HG02938 (cell line): Measurements from ENCODE around the gene PCBP4.

Experiments used
- ATAC-seq: cut with Tn5 transposase; IDR thresholded peaks from one replicate; pipeline ENCODE4 v1.9.1; 2021; ENCODE audit warnings: mild to moderate bottlenecking, moderate library complexity; ENCODE audit not compliant: unreplicated experiment

The PCBP4 gene

GRCh38 chr3:51958603-51959521 lies 8.4 kb downstream of the PCBP4 start:
- no peak for ATAC-seq

GRCh38 chr3:51957520-51958205 lies 9.6 kb downstream of the PCBP4 start:
- no peak for ATAC-seq

- ATAC-seq: no peak
Observed at GRCh38 chr3:51955893-51956770, 11.1 kb downstream of the PCBP4 start.

GRCh38 chr3:51955175-51955892 lies 11.9 kb downstream of the PCBP4 start, which contains the start of gene GPR62:
TSS of gene GPR62 (plus strand) at chr3:51955381. CDS start at chr3:51955653, 272 bp downstream.
- no peak for ATAC-seq

GRCh38 chr3:51954713-51955112 lies 12.5 kb downstream of the PCBP4 start:
- ATAC-seq: no peak

GRCh38 chr3:51954105-51954504 lies 13.1 kb downstream of the PCBP4 start:
- no peak for ATAC-seq

DNA sequence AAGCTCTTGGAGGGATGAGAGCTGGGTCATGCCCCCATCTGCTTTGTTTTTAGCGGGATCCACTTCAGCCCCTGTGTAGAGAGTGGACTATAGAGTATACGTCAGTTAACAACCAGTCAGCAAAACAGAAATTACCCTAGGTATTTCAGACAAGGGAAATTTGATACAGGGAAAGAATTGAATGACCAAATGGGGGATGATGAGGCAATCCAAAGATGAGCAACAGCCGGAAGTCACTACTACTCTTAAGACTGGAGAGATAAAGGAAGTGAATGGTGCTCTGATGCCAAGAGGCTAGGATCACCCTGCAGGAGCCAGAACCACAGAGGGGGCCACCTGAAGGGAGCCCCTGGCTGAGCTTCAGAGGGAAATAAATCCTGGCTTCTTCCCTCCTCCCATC lies 13.8 kb downstream of the PCBP4 start:
- no peak for ATAC-seq

- ATAC-seq: no peak
Observed at GRCh38 chr3:51950899-51951298, 16.4 kb downstream of the PCBP4 start.

DNA sequence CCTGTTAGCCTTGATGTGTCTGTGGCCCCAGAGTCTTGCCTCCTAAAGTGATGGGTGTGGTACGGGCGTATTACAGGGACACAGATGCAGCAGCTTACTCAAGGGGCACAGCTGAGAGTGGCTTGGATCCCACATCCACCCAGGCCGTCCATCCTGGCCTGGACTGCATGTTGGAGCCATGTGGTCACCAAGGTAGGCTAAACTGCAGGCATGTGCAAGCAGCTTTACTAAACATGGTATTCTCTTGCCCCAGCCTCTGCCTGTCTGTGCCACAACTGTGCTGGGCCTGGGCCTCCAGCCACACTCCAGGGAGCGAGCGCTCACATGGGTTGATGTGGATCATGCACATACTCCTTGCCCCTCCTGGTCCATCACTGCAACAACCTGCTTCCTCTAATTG lies 18.1 kb downstream of the PCBP4 start:
- ATAC-seq: no peak

GRCh38 chr3:51948016-51948580 lies 19.2 kb downstream of the PCBP4 start:
- ATAC-seq: no peak

DNA sequence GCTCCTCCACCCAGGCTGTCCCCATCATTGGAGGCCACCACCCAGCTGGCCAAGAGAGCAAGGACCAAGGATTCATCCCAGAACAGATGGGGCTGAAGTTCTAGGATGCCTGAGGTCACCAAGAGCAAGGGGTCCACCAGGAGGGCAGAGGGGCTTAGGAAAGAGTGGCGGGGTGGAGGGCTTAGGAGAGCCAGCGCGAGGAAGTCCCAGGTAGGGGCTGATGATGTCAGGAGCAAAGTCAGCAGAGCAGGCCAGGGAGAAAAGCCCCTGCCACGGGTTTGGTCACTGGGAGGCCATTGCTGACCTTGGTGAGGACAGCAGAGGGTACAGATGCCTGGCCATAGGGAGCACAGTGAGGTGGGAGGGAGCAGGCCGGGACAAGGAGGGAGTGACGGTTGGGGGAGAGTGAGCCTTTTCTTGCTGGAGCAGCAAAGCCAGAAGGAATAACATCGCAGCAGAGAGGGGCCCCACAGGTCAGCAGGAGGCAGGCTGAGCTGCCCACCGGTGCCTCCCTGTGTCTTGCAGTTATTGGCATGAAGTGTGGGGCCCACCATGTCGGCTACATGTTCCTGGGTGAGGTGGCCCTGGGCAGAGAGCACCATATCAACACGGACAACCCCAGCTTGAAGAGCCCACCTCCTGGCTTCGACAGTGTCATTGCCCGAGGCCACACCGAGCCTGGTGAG lies 19.9 kb downstream of the PCBP4 start:
- ATAC-seq: no peak

DNA sequence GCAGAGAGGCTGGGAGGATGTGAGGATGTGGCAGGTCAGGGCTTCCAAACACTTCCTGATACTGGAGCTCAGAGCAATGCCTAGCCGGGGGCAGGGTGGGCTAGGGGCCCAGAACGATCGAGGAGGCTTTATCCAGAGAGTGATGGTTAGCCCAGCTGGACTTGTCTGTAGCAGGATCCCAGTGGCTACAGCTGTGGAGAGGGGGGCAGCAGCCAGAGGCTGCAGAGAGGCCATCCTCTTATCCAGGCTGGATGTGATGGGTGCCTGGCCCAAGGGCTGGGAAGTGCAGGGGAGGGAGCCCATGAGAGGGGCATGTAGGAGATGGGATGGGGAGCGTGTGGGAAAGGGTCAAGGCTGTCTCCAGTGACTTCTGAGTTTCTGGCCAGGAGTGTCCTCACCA lies 20.5 kb downstream of the PCBP4 start:
- ATAC-seq: no peak

DNA sequence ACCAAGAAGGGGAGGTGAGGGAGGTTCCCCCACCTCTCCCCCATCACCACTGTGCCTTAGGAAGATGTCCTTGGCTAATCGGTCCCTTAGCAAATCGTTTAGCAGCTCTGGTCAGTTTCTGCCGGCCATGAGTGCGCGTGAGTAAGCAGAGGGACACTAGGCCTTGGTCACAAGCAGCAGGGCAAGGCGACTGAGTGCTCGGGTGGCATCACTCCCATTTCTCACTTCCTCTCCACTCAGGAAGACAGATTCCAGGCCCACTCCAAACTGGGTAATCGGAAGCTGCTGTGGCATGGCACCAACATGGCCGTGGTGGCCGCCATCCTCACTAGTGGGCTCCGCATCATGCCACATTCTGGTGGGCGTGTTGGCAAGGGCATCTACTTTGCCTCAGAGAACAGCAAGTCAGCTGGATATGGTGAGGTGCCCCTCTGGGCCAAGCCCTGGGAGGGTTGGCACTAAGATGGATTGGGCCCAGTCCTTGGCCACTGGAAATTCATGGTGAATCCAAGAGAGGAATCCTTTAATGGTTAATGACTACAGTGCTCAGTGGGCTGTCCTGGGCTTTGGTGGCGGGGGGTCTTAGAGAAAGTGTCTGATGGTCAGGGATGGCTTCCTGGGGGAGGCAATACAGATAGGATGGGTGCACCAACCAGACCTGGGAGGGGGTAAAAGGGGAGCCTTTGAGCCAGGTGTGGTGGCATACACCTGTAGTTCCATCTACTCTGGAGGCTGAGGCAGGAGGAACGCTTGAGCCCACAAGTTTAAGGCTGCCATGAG lies 21.1 kb downstream of the PCBP4 start:
- ATAC-seq: no peak

DNA sequence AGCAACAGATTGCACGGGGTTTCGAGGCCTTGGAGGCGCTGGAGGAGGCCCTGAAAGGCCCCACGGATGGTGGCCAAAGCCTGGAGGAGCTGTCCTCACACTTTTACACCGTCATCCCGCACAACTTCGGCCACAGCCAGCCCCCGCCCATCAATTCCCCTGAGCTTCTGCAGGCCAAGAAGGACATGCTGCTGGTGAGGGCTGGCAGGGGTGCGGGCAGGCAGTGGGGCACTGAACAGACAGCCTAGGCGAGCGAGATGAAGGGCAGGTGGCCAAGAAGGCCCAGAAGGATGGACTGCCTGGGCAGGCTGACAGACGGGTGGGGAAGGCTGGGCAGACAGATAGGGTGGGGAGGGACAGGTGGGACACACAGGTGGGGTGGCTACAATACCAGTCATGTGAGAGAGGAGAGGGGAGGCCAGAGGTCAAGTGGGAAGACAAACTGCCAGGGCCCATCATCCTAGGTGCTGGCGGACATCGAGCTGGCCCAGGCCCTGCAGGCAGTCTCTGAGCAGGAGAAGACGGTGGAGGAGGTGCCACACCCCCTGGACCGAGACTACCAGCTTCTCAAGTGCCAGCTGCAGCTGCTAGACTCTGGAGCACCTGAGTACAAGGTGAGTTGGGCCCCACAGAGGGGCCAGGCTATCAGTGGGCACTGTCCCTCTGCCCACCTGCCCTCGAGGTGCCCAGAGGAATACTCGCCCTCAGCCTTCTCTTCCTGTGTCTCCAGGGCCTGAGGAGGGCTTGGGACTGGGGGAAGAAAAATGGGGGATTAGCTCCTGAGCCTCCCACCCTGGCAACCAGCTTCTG lies 22.0 kb downstream of the PCBP4 start:
- no peak for ATAC-seq

DNA sequence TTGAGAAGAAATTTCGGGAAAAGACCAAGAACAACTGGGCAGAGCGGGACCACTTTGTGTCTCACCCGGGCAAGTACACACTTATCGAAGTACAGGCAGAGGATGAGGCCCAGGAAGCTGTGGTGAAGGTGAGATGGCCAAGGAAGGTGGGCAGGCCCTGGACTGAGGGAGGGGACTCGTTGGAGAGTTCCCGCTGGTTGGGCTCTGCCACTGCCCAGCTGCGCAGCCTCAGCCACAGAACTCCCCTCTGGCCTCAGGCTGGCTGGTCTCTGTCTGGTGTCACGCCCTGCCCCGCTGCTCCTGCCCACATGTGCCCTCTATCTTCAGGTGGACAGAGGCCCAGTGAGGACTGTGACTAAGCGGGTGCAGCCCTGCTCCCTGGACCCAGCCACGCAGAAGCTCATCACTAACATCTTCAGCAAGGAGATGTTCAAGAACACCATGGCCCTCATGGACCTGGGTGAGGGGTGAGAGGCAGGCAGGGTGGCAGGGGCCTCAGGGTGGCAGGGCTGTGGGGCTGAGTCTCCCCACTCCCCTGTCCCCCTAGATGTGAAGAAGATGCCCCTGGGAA lies 22.7 kb downstream of the PCBP4 start:
- ATAC-seq: no peak

DNA sequence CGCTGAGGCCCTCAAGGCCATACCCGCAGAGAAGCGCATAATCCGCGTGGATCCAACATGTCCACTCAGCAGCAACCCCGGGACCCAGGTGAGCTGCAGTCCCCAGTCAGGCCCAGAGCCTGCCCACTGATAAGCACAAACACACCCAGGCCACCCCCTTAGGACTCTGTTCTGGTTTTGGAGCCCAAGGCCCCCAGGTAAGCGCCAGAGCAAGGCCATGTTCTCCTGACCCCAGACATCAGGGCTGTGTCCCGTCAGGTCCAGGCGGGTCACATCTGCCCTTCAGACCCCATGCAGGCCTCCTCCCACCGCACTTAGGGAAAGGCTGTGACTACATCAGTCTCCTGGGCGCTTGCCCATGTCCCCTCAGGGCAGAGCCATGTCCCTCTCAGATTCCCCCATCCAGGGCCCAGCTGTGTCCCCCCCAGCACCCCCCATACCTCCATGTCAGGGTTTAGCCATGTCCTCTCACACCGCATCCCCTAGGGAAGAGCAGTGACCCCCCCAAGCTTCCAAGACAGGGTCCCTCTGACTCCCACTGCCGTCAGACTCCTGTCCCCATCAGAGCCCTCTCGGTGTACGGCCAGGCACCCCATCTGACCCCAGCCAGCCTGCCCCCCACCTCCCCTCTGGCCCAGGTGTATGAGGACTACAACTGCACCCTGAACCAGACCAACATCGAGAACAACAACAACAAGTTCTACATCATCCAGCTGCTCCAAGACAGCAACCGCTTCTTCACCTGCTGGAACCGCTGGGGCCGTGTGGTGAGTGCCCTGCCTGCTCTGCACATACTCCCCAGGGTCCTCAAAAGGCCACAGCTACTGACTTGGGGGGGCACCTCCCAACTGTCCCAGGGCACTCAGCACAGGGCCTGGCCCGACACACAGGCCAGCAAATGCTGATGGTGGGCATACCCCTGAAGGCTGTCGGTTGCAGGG lies 23.5 kb downstream of the PCBP4 start:
- ATAC-seq: no peak
